MV-4-11 (cell line): Measurements from ENCODE around the gene BNIP1.

ENCODE experiments used
- DNase-seq: peaks from one replicate; lab custom pipeline; 2025; lab: John Stamatoyannopoulos, UW

BNIP1 gene

DNA sequence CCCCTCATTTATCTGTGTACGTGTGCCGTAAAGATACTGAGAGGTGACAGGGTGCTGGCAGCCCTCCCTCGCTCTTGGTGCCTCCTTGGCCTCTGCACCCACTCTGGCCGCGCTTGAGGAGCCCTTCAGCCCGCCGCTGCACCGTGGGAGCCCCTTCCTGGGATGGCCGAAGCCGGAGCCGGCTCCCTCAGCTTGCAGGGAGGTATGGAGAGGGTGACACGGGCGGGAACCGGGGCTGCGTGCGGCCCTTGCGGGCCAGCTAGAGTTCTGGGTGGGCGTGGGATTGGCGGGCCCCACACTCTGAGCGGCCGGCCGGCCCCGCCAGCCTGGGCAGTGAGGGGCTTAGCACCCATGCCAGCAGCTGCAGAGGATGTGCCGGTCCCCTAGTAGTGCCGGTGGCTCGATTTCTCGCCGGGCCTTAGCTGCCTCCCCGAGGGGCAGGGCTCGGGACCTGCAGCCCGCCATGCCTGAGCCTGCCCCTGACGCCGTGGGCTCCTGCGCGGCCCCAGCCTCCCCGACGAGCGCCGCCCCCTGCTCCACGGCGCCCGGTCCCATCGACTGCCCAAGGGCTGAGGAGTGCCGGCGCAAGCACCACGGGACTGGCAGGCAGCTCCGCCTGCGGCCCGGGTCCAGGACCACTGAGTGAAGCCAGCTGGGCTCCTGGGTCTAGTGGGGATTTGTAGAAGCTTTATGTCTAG lies 69.1 kb downstream of the BNIP1 start:
- DNase-seq, result no peak
